Measurements from ENCODE around the gene CLBA1.

- TF ChIP-seq CTCF (IDR thresholded peaks at IDR 0.05) = no peak
- no peak for TF ChIP-seq EZH2 (IDR thresholded peaks at IDR 0.05)
Observed at GRCh38 chr14:105023144-105023543, 37.6 kb downstream of the CLBA1 start.
